ENCODE measurements around the gene HLA-DMB. TPM values are rescaled to one million over a fixed set of nuclear protein-coding genes. Genes with fewer than 3 reads are reported as not detected.

HLA-DMB gene
- total RNA-seq, 1 experiment from 2014 or later, result 3.3 TPM

DNA sequence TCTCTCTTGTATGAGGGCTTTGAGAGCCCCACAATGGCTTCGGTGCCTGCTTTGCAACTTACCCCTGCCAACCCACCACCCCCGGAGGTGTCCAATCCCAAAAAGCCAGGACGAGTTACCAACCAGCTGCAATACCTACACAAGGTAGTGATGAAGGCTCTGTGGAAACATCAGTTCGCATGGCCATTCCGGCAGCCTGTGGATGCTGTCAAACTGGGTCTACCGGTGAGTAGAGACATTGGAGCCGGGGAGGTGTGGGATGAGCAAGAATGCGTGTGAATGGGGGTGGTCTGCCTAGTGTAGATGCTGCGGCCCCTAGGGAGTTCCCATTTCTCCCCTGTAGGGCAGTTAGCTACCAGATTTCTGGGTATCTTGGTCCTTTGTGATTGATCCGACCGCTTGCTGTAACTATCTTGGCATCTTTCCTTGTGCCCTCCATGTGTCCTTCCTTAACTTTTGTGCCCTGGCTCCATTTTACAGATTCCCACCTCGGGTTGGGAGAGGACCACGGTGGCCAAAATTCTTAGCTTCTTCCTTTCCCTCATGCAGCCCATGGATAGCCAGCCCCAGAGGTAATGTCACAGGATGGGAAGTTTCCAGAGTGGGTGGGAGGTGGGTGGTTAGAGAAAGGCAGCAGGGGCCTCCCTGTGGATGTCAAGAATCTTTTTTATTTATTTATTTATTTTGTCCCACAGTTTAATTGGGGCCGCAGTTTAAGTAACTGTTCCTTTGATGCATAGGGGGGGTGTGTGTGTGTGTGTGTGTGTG is 33.9 kb upstream of the HLA-DMB start:
- Histone ChIP-seq H3K4me3 (replicated peaks in 1 of 2; ENCODE audit: low read depth in 1 of 2, low read length in 2 of 2) (peak overlapping the region; percentile 82 to 95), H3K9me2 (ENCODE audit: insufficient read depth) (no peaks in the 10 kb centered on the region), H3K27ac (ENCODE audit: low read depth, low read length) (peak overlapping the region; percentile 21; the same call in 1 of the 2 replicates), H3K9ac (ENCODE audit: low read length) (peak overlapping the region; percentile 94; the same call in 1 of the 2 replicates), H3K9me3 (ENCODE audit: control insufficient read depth in 1 of 2, insufficient read depth in 1 of 2, low read depth in 1 of 2, low read length in 2 of 2) (no peaks in the 10 kb centered on the region), H3K27me3 (ENCODE audit: insufficient read depth, low read length) (no peaks in the 10 kb centered on the region), H3K4me2 (ENCODE audit: low read length) (peak overlapping the region; percentile 84), H3K36me3 (ENCODE audit: control insufficient read depth in 1 of 2, insufficient read depth in 2 of 2, low read length in 2 of 2) (peaks cover 59 to 73% of the 10 kb centered on the region in 2 experiments), H3K4me1 (ENCODE audit: control insufficient read depth in 1 of 2, insufficient read depth in 2 of 2, low read length in 2 of 2) (peaks cover 5 to 34% of the 10 kb centered on the region in 2 experiments; a peak in 3 of 4 replicates), H3K79me2 (ENCODE audit: insufficient read depth, low read length) (peaks cover 91% of the 10 kb centered on the region), H2AFZ (ENCODE audit: low read depth, low read length, poor library complexity, severe bottlenecking) (no peak overlapping the region), H4K20me1 (ENCODE audit: insufficient read depth) (peaks cover 70% of the 10 kb centered on the region)
- ChIA-PET RAD21 (ENCODE audit: low non-redundant PET in 1 of 2, low total read pairs in 2 of 2, uncharacterized antibody in 2 of 2, unreplicated experiment in 2 of 2) (no interaction called here), CTCF (interaction anchor here (1.3 to 1.5 kb wide), 2 partner anchors 9 to 41 kb away, joined by 3 to 7 read pairs; no protein-coding TSS in a partner anchor), POLR2A (interaction anchor here (1.2 to 8.1 kb wide), 2 partner anchors 10 to 20 kb away, joined by 3 to 227 read pairs; no protein-coding TSS in a partner anchor)
- no peak for ATAC-seq
- TF ChIP-seq ELF1 (IDR thresholded peaks at IDR 0.05; ENCODE audit: borderline replicate concordance, low read depth) (no peak), CEBPB (IDR thresholded peaks at IDR 0.05; ENCODE audit: low read depth) (no peak), CBX3 (IDR thresholded peaks at IDR 0.05; ENCODE audit: low read depth) (no peak), FOSL1 (IDR thresholded peaks at IDR 0.05; ENCODE audit: low read depth) (no peak), SP1 (IDR thresholded peaks at IDR 0.05; ENCODE audit: low read depth) (no peak), ZNF274 (IDR thresholded peaks at IDR 0.05; ENCODE audit: low read depth, low read length) (no peak), RAD21 (IDR thresholded peaks at IDR 0.05; ENCODE audit: low read depth) (no peak), SIN3A (IDR thresholded peaks at IDR 0.05; ENCODE audit: low read depth) (no peak), EGR1 (IDR thresholded peaks at IDR 0.05; ENCODE audit: low read depth) (no peak), ZFX (IDR thresholded peaks at IDR 0.05) (no peak), POLR2AphosphoS5 (IDR thresholded peaks at IDR 0.05; ENCODE audit: low read depth, low read length) (no peak; the same call in 1 of the 2 replicates), JUND (IDR thresholded peaks at IDR 0.05) (no peak), POLR2A (IDR thresholded peaks at IDR 0.05; ENCODE audit: borderline replicate concordance, extremely low read depth, insufficient read depth, insufficient read length) (no peak), SRF (IDR thresholded peaks at IDR 0.05; ENCODE audit: low read depth) (no peak)
- TF ChIP-seq, protein P1, sequence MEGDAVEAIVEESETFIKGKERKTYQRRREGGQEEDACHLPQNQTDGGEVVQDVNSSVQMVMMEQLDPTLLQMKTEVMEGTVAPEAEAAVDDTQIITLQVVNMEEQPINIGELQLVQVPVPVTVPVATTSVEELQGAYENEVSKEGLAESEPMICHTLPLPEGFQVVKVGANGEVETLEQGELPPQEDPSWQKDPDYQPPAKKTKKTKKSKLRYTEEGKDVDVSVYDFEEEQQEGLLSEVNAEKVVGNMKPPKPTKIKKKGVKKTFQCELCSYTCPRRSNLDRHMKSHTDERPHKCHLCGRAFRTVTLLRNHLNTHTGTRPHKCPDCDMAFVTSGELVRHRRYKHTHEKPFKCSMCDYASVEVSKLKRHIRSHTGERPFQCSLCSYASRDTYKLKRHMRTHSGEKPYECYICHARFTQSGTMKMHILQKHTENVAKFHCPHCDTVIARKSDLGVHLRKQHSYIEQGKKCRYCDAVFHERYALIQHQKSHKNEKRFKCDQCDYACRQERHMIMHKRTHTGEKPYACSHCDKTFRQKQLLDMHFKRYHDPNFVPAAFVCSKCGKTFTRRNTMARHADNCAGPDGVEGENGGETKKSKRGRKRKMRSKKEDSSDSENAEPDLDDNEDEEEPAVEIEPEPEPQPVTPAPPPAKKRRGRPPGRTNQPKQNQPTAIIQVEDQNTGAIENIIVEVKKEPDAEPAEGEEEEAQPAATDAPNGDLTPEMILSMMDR (IDR thresholded peaks at IDR 0.05 in 2 of 3, conservative IDR thresholded peaks at IDR 0.05 in 1 of 3; ENCODE audit: borderline replicate concordance in 1 of 3, insufficient read depth in 1 of 3, low read depth in 2 of 3, low read length in 2 of 3), result no peak
- TF ChIP-seq, protein P2, sequence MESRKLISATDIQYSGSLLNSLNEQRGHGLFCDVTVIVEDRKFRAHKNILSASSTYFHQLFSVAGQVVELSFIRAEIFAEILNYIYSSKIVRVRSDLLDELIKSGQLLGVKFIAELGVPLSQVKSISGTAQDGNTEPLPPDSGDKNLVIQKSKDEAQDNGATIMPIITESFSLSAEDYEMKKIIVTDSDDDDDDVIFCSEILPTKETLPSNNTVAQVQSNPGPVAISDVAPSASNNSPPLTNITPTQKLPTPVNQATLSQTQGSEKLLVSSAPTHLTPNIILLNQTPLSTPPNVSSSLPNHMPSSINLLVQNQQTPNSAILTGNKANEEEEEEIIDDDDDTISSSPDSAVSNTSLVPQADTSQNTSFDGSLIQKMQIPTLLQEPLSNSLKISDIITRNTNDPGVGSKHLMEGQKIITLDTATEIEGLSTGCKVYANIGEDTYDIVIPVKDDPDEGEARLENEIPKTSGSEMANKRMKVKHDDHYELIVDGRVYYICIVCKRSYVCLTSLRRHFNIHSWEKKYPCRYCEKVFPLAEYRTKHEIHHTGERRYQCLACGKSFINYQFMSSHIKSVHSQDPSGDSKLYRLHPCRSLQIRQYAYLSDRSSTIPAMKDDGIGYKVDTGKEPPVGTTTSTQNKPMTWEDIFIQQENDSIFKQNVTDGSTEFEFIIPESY (IDR thresholded peaks at IDR 0.05; ENCODE audit: extremely low read depth, insufficient replicate concordance, low read length), result no peak
- TF ChIP-seq, protein P3, sequence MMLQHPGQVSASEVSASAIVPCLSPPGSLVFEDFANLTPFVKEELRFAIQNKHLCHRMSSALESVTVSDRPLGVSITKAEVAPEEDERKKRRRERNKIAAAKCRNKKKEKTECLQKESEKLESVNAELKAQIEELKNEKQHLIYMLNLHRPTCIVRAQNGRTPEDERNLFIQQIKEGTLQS (IDR thresholded peaks at IDR 0.05), result no peak
- TF ChIP-seq, protein P4, sequence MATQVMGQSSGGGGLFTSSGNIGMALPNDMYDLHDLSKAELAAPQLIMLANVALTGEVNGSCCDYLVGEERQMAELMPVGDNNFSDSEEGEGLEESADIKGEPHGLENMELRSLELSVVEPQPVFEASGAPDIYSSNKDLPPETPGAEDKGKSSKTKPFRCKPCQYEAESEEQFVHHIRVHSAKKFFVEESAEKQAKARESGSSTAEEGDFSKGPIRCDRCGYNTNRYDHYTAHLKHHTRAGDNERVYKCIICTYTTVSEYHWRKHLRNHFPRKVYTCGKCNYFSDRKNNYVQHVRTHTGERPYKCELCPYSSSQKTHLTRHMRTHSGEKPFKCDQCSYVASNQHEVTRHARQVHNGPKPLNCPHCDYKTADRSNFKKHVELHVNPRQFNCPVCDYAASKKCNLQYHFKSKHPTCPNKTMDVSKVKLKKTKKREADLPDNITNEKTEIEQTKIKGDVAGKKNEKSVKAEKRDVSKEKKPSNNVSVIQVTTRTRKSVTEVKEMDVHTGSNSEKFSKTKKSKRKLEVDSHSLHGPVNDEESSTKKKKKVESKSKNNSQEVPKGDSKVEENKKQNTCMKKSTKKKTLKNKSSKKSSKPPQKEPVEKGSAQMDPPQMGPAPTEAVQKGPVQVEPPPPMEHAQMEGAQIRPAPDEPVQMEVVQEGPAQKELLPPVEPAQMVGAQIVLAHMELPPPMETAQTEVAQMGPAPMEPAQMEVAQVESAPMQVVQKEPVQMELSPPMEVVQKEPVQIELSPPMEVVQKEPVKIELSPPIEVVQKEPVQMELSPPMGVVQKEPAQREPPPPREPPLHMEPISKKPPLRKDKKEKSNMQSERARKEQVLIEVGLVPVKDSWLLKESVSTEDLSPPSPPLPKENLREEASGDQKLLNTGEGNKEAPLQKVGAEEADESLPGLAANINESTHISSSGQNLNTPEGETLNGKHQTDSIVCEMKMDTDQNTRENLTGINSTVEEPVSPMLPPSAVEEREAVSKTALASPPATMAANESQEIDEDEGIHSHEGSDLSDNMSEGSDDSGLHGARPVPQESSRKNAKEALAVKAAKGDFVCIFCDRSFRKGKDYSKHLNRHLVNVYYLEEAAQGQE (IDR thresholded peaks at IDR 0.05; ENCODE audit: low read depth), result no peak
- no TSS peak for BruUV-seq (replicated peaks)
- intact Hi-C loops (cut with micrococcal nuclease), result no loop called here
- DNase-seq (ENCODE audit: low read depth, low spot score), result no peak
